HEK293 (cell line): Measurements from ENCODE around the gene RFNG.

Experiments
- CTCF ChIP-seq: fragments of 450-650 bp; formaldehyde crosslinking; IDR thresholded peaks from 2 replicates; pipeline ENCODE4 v1.5.1; 2016; ENCODE audit warnings: missing biosample characterization, missing genetic modification characterization
- HOXC10 ChIP-seq: sonication (generic); formaldehyde crosslinking; IDR thresholded peaks from 2 replicates; pipeline ENCODE4 v1.8.1; 2023; ENCODE audit warnings: mild to moderate bottlenecking, missing genetic modification reagents
- REST ChIP-seq: fragments of 450-650 bp; formaldehyde crosslinking; IDR thresholded peaks from 2 replicates; pipeline ENCODE4 v1.5.1; 2016; ENCODE audit warnings: missing biosample characterization, missing genetic modification characterization
- YY1 ChIP-seq: fragments of 450-650 bp; formaldehyde crosslinking; IDR thresholded peaks from 2 replicates; pipeline ENCODE4 v1.5.1; 2018; ENCODE audit warnings: missing biosample characterization, missing genetic modification characterization
- ZBTB17 ChIP-seq: fragments of 450-650 bp; formaldehyde crosslinking; IDR thresholded peaks from 2 replicates; pipeline ENCODE4 v1.5.1; 2016; ENCODE audit warnings: missing biosample characterization, missing genetic modification characterization
- ZNF184 ChIP-seq: fragments of 450-650 bp; IDR thresholded peaks from 2 replicates; pipeline ENCODE4 v1.5.1; 2018; ENCODE audit warnings: missing biosample characterization, mild to moderate bottlenecking, missing genetic modification characterization
- ZNF248 ChIP-seq: fragments of 450-650 bp; formaldehyde crosslinking; IDR thresholded peaks from 2 replicates; pipeline ENCODE4 v1.5.1; 2017; ENCODE audit warnings: missing biosample characterization, missing genetic modification characterization
- ZNF514 ChIP-seq: fragments of 450-650 bp; formaldehyde crosslinking; IDR thresholded peaks from 2 replicates; pipeline ENCODE4 v1.5.1; 2016; ENCODE audit warnings: missing biosample characterization, missing genetic modification characterization
- ZNF585B ChIP-seq: fragments of 450-650 bp; formaldehyde crosslinking; IDR thresholded peaks from 2 replicates; pipeline ENCODE4 v1.5.1; 2016; ENCODE audit warnings: missing biosample characterization, missing genetic modification characterization
- ZNF600 ChIP-seq: fragments of 450-650 bp; formaldehyde crosslinking; IDR thresholded peaks from 2 replicates; pipeline ENCODE4 v1.5.1; 2016; ENCODE audit warnings: missing biosample characterization, missing genetic modification characterization
- ZNF654 ChIP-seq: fragments of 450-650 bp; formaldehyde crosslinking; IDR thresholded peaks from 2 replicates; pipeline ENCODE4 v1.5.1; 2016; ENCODE audit warnings: low read depth, missing biosample characterization, missing genetic modification characterization
- TF ChIP-seq, protein P1 (sequence below): fragments of 450-650 bp; formaldehyde crosslinking; IDR thresholded peaks from 2 replicates; pipeline ENCODE4 v1.5.1; 2017; ENCODE audit warnings: missing biosample characterization, missing genetic modification characterization
- TF ChIP-seq, protein P2 (sequence below): fragments of 450-650 bp; formaldehyde crosslinking; IDR thresholded peaks from 2 replicates; pipeline ENCODE4 v1.5.1; 2016; ENCODE audit warnings: missing biosample characterization, missing genetic modification characterization

DNA sequence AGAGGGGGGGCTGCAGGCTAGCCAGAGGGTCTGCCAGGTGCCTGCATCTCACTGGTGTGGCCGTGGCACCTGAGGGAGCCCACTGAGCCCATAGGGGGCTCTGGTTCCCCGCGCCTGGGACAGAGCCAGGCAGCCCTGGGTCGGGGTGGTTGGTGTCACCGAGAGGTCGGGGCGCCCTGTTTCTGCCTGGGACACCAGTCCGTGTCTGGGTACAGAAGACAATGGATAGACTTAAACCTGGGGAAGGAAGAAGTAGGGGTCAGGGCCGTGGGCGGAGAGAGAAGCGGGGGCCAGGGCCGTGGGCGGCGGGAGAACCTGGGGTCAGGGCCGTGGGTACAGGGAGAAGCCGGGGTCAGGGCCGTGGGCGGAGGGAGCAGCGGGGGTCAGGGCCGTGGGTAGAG lies 3.0 kb downstream of the RFNG start:
- TF ChIP-seq YY1: no peak
- no peak for TF ChIP-seq CTCF (tag by site-specific recombination)
- TF ChIP-seq ZNF600 (tag by site-specific recombination): no peak
- TF ChIP-seq ZNF184 (tag by site-specific recombination): no peak
- TF ChIP-seq HOXC10 (CRISPR knock-in tag): no peak
- TF ChIP-seq ZBTB17 (tag by site-specific recombination): no peak
- TF ChIP-seq ZNF514 (tag by site-specific recombination): no peak
- TF ChIP-seq ZNF248: no peak
- no peak for TF ChIP-seq REST (tag by site-specific recombination)
- no peak for TF ChIP-seq ZNF585B
- TF ChIP-seq, protein P1, sequence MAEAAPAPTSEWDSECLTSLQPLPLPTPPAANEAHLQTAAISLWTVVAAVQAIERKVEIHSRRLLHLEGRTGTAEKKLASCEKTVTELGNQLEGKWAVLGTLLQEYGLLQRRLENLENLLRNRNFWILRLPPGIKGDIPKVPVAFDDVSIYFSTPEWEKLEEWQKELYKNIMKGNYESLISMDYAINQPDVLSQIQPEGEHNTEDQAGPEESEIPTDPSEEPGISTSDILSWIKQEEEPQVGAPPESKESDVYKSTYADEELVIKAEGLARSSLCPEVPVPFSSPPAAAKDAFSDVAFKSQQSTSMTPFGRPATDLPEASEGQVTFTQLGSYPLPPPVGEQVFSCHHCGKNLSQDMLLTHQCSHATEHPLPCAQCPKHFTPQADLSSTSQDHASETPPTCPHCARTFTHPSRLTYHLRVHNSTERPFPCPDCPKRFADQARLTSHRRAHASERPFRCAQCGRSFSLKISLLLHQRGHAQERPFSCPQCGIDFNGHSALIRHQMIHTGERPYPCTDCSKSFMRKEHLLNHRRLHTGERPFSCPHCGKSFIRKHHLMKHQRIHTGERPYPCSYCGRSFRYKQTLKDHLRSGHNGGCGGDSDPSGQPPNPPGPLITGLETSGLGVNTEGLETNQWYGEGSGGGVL (tag by site-specific recombination): no peak
- no peak for TF ChIP-seq ZNF654
- TF ChIP-seq, protein P2, sequence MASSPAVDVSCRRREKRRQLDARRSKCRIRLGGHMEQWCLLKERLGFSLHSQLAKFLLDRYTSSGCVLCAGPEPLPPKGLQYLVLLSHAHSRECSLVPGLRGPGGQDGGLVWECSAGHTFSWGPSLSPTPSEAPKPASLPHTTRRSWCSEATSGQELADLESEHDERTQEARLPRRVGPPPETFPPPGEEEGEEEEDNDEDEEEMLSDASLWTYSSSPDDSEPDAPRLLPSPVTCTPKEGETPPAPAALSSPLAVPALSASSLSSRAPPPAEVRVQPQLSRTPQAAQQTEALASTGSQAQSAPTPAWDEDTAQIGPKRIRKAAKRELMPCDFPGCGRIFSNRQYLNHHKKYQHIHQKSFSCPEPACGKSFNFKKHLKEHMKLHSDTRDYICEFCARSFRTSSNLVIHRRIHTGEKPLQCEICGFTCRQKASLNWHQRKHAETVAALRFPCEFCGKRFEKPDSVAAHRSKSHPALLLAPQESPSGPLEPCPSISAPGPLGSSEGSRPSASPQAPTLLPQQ (tag by site-specific recombination): no peak
